A549 (cell line): Measurements from ENCODE around the gene LACTBL1. TPM values are rescaled to one million over a fixed set of nuclear protein-coding genes. Genes with fewer than 3 reads are reported as not detected.

Experiments used
- ATAC-seq, 2 experiments: fragments of 200-7000 bp in 1 of 2; fragments of >200 bp in 1 of 2; cut with Nextera tagmentation in 1 of 2; cut with Tn5 transposase in 1 of 2; 3 replicates each; pipeline versions ENCODE4 v1.8.0 to v1.9.1; 2018 to 2020; ENCODE audit warnings: mild to moderate bottlenecking in 1 of 2, moderate library complexity in 1 of 2
- CTCF ChIA-PET: fragments of 300-600 bp; sonication (Branson Sonifier 250); formaldehyde crosslinking; extraction: SDS; loops from one replicate; lab custom pipeline; 2021; ENCODE audit warnings: antibody characterized with exemption, inconsistent platforms; lab: Yijun Ruan, JAX
- POLR2A ChIA-PET: fragments of 350-600 bp; formaldehyde crosslinking; extraction: SDS; loops from one replicate; lab custom pipeline; 2021; ENCODE audit warnings: antibody characterized with exemption, inconsistent platforms; lab: Yijun Ruan, JAX
- DNase-seq, 2 experiments: peaks; one replicate each; pipeline versions ENCODE4 v3.0.0 to v3.0.0-alpha.2; 2011 to 2016; ENCODE audit warnings: low read depth in 1 of 2, low spot score in 1 of 2
- FAIRE-seq: peaks from 2 replicates; lab custom pipeline; 2011; peaks lifted over from hg19 to GRCh38; lab: Jason Lieb, UNC
- H3K27ac ChIP-seq, 2 experiments: fragments of >200 bp; sonication (Bioruptor Twin); formaldehyde crosslinking; 3 replicates each; pipeline ENCODE4 v1.5.1; 2016 to 2017
- H3K4me1 ChIP-seq: fragments of >200 bp; sonication (Bioruptor Twin); formaldehyde crosslinking; 3 replicates; pipeline ENCODE4 v1.6.1; 2016
- H3K4me2 ChIP-seq: fragments of >200 bp; sonication (Bioruptor Twin); formaldehyde crosslinking; 3 replicates; pipeline ENCODE4 v1.6.1; 2016
- H3K4me3 ChIP-seq: fragments of >200 bp; sonication (Bioruptor Twin); formaldehyde crosslinking; 3 replicates; pipeline ENCODE4 v1.5.1; 2016
- H3K9me3 ChIP-seq: fragments of >200 bp; sonication (Bioruptor Twin); formaldehyde crosslinking; 3 replicates; pipeline ENCODE4 v1.6.1; 2016
- ATOH8 ChIP-seq: fragments of 250-450 bp; sonication (Bioruptor Pico); IDR thresholded peaks from 2 replicates; pipeline ENCODE4 v1.5.0; 2020; ENCODE audit warnings: low read depth, mild to moderate bottlenecking, moderate library complexity
- E2F6 ChIP-seq: IDR thresholded peaks from 2 replicates; pipeline ENCODE4 v1.6.1; 2012; ENCODE audit warnings: low read depth, borderline replicate concordance
- EHMT2 ChIP-seq: fragments of 200-600 bp; sonication (generic); IDR thresholded peaks from 2 replicates; pipeline ENCODE4 v1.6.1; 2016; ENCODE audit warnings: antibody characterized with exemption, low read depth, mild to moderate bottlenecking, moderate library complexity
- ESRRA ChIP-seq: fragments of 150-350 bp; IDR thresholded peaks from 2 replicates; pipeline ENCODE4 v1.6.1; 2014; ENCODE audit warnings: mild to moderate bottlenecking, low read length, borderline replicate concordance
- HEYL ChIP-seq: fragments of 250-450 bp; sonication (Bioruptor Pico); IDR thresholded peaks from 2 replicates; pipeline ENCODE4 v1.8.0; 2021; ENCODE audit warnings: mild to moderate bottlenecking, moderate library complexity
- HOXB5 ChIP-seq: fragments of 250-450 bp; sonication (Bioruptor Pico); IDR thresholded peaks from 2 replicates; pipeline ENCODE4 v1.5.0; 2020; ENCODE audit warnings: mild to moderate bottlenecking, moderate library complexity
- JUN ChIP-seq, 2 experiments: fragments of >200 bp; sonication (Bioruptor Twin); formaldehyde crosslinking; IDR thresholded peaks; 2 replicates in 1 of 2; 3 replicates in 1 of 2; pipeline ENCODE4 v1.6.1; 2016 to 2017
- KDM1A ChIP-seq: fragments of 200-600 bp; sonication (generic); IDR thresholded peaks from 2 replicates; pipeline ENCODE4 v1.6.1; 2016; ENCODE audit warnings: low read depth, mild to moderate bottlenecking
- MYC ChIP-seq: IDR thresholded peaks from 2 replicates; pipeline ENCODE4 v1.6.1; 2012; ENCODE audit warnings: mild to moderate bottlenecking, inconsistent platforms, low read length, improper control_type of control experiment, borderline replicate concordance
- NFE2L2 ChIP-seq: fragments of 150-350 bp; conservative IDR thresholded peaks from 2 replicates; pipeline ENCODE4 v1.6.1; 2014; ENCODE audit warnings: low read length
- RAD21 ChIP-seq, 2 experiments: fragments of >200 bp in 1 of 2; sonication (Bioruptor Twin) in 1 of 2; formaldehyde crosslinking in 1 of 2; IDR thresholded peaks in 1 of 2; conservative IDR thresholded peaks in 1 of 2; 2 replicates in 1 of 2; 3 replicates in 1 of 2; pipeline ENCODE4 v1.6.1; 2012 to 2018; ENCODE audit warnings: inconsistent platforms in 1 of 2
- RNF2 ChIP-seq: fragments of 200-600 bp; sonication (generic); IDR thresholded peaks from 2 replicates; pipeline ENCODE4 v1.6.1; 2016; ENCODE audit warnings: low read depth, mild to moderate bottlenecking, antibody characterized with exemption, moderate library complexity, borderline replicate concordance
- USF2 ChIP-seq: fragments of 450-650 bp; IDR thresholded peaks from 2 replicates; pipeline ENCODE4 v1.6.1; 2014; ENCODE audit warnings: antibody characterized with exemption
- ZC3H11A ChIP-seq: fragments of 450-650 bp; IDR thresholded peaks from 2 replicates; pipeline ENCODE4 v1.6.1; 2014; ENCODE audit warnings: antibody characterized with exemption, mild to moderate bottlenecking
- ZSCAN20 ChIP-seq: fragments of 250-450 bp; sonication (Bioruptor Pico); IDR thresholded peaks from 2 replicates; pipeline ENCODE4 v1.8.0; 2022; ENCODE audit warnings: mild to moderate bottlenecking, moderate library complexity
- WGBS: methylation state at CpG from one replicate; pipeline ENCODE4 v1.1.6; 2017; ENCODE audit errors: missing lambda C conversion rate; 5-methylcytosine and 5-hydroxymethylcytosine counted together
- polyA plus RNA-seq, 4 experiments: library from polyadenylated mRNA; depleted of rRNA in 3 of 4; stranded (reverse); fragments of >200 nt; fragmentation: RNase III in 1 of 4; extraction: RNeasy Plus Mini Kit Qiagen cat#74134 plus additional on column Dnase treatment in 1 of 4; gene quantifications; 2 replicates in 3 of 4; 3 replicates in 1 of 4; pipeline ENCODE4 v1.2.3, GENCODE V29; 2011 to 2017
- TF ChIP-seq, protein P1 (sequence below): fragments of 200-600 bp; sonication (generic); IDR thresholded peaks from 2 replicates; pipeline ENCODE4 v1.6.1; 2016; ENCODE audit warnings: antibody characterized with exemption, mild to moderate bottlenecking, moderate library complexity
- TF ChIP-seq, protein P2 (sequence below): fragments of 250-450 bp; sonication (Bioruptor Pico); IDR thresholded peaks from 2 replicates; pipeline ENCODE4 v1.5.0; 2021; ENCODE audit warnings: mild to moderate bottlenecking, moderate library complexity, borderline replicate concordance

Gene LACTBL1
- polyA plus RNA-seq, 2 of the 4 experiments (the other 2 are of a cell fraction), result not detected

DNA sequence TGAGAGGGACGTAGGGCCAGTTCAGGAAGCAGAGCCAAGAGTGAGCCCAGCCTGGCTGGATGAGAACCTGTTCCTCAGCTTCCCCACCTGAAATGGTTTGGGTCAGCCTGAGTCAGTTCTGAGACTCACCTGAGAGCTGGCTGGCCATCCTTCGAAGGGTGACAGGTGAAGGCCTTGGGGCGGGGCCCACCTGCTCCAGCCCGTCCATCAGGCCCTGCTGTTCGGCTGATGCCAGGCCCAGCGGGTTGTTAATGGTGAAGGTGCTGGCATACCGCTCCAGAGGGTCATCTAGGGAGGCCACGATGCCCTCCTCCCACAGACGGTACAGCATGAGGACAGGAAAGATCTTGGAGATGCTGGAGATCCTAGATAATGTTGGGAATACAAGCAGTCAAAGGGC is 14.1 kb downstream of the LACTBL1 start:
- H3K4me1 ChIP-seq, result no peaks in the 10 kb centered on the region
- no peak overlapping the region for H3K4me2 ChIP-seq
- no peak for ATAC-seq
- ChIA-PET CTCF (interaction anchor here (1.1 to 2.3 kb wide), 2 partner anchors 286 to 293 kb away, joined by 3 to 6 read pairs; no protein-coding TSS in a partner anchor), POLR2A (no interaction called here)
- H3K9me3 ChIP-seq, result no peaks in the 10 kb centered on the region
- 69% methylated on average over 9 of the region's 9 CpGs for WGBS
- no peak for FAIRE-seq
- no peak for TF ChIP-seq ZC3H11A
- TF ChIP-seq HEYL (CRISPR knock-in tag), result no peak
- no peak for TF ChIP-seq ZSCAN20
- TF ChIP-seq ATOH8, result no peak
- no peak overlapping the region for H3K4me3 ChIP-seq
- no peak overlapping the region for H3K27ac ChIP-seq
- DNase-seq, result no peak

DNA sequence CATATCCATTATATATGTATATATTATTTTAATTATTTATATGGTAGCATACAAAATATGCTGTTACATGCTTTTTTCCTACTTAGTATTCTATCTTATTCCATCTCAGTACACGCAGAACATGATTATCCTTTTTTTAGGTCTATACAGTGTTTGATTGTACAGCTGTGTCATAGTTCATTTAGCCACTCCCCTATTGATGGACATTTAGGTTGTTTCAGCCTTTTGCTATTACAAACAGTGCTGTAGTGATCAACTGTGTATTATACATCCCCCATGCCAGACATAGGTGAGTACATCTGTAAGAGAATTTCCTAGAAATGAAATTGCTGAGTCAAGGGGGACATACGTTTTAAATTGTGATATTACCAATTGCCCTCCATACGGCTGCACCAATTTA is 15.6 kb downstream of the LACTBL1 start:
- POLR2A ChIA-PET, result no interaction called here
- no peak for TF ChIP-seq USF2
- TF ChIP-seq, all 56 proteins: peak for 0
- ATAC-seq (no peak), DNase-seq (no peak), FAIRE-seq (no peak)
- no peaks in the 10 kb centered on the region for H3K9me3 ChIP-seq
- CTCF ChIA-PET, result interaction anchor here (0.7 to 4.6 kb wide), 3 partner anchors 8 to 287 kb away, joined by 3 to 25 read pairs (median 6); no protein-coding TSS in a partner anchor
- 65% methylated on average over 3 of the region's 3 CpGs for WGBS
- no peak overlapping the region for H3K4me3 ChIP-seq
- H3K27ac ChIP-seq, result no peak overlapping the region
- no peak overlapping the region for H3K4me2 ChIP-seq
- no peaks in the 10 kb centered on the region for H3K4me1 ChIP-seq

GRCh38 chr1:22955146-22955545 is 17.5 kb downstream of the LACTBL1 start:
- WGBS, result 74% methylated on average over 4 of the region's 7 CpGs
- Histone ChIP-seq H3K4me2 (no peak overlapping the region), H3K4me3 (no peak overlapping the region)
- TF ChIP-seq, protein P1, sequence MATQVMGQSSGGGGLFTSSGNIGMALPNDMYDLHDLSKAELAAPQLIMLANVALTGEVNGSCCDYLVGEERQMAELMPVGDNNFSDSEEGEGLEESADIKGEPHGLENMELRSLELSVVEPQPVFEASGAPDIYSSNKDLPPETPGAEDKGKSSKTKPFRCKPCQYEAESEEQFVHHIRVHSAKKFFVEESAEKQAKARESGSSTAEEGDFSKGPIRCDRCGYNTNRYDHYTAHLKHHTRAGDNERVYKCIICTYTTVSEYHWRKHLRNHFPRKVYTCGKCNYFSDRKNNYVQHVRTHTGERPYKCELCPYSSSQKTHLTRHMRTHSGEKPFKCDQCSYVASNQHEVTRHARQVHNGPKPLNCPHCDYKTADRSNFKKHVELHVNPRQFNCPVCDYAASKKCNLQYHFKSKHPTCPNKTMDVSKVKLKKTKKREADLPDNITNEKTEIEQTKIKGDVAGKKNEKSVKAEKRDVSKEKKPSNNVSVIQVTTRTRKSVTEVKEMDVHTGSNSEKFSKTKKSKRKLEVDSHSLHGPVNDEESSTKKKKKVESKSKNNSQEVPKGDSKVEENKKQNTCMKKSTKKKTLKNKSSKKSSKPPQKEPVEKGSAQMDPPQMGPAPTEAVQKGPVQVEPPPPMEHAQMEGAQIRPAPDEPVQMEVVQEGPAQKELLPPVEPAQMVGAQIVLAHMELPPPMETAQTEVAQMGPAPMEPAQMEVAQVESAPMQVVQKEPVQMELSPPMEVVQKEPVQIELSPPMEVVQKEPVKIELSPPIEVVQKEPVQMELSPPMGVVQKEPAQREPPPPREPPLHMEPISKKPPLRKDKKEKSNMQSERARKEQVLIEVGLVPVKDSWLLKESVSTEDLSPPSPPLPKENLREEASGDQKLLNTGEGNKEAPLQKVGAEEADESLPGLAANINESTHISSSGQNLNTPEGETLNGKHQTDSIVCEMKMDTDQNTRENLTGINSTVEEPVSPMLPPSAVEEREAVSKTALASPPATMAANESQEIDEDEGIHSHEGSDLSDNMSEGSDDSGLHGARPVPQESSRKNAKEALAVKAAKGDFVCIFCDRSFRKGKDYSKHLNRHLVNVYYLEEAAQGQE, result no peak
- TF ChIP-seq E2F6 (no peak), RNF2 (no peak), HOXB5 (CRISPR knock-in tag) (no peak)
- TF ChIP-seq, all 56 proteins: peak for 0
- DNase-seq (no peak), ATAC-seq (no peak), FAIRE-seq (no peak)
- Histone ChIP-seq H3K27ac (no peak overlapping the region), H3K4me1 (no peaks in the 10 kb centered on the region), H3K9me3 (peaks cover 3% of the 10 kb centered on the region; the same call in 1 of the 3 replicates)
- POLR2A ChIA-PET, result no interaction called here
- CTCF ChIA-PET, result interaction anchor here (1.4 to 4.6 kb wide), 2 partner anchors 10 to 282 kb away, joined by 4 to 25 read pairs; no protein-coding TSS in a partner anchor

DNA sequence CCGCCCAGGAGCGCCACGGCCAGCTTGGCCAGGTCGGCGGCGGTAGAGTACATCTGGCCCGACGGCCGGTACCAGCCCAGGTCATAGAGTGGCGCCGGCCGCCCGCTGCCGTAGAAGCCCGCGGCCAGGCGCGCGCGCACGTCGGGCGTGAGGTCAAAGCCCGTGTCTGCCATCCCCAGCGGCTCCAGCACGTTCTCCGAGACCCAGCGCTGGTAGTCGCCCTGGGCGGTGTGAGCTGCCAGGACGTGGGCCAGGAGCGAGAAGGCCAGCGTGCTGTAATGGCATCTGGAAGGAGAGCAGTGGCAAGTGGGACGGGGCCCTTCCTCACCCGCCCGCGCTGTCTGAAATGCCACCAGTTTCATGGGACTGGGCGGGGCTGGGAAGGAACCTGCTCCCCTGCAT is 18.9 kb downstream of the LACTBL1 start:
- Histone ChIP-seq H3K4me1 (no peaks in the 10 kb centered on the region), H3K27ac (no peak overlapping the region), H3K9me3 (peaks cover 3% of the 10 kb centered on the region; the same call in 1 of the 3 replicates), H3K4me2 (no peak overlapping the region), H3K4me3 (no peak overlapping the region)
- ChIA-PET CTCF (interaction anchor here (4.6 kb wide), 1 partner anchor 11 kb away, joined by 25 read pairs; no protein-coding TSS in a partner anchor), POLR2A (no interaction called here)
- no peak; a peak in 1 of 6 replicates for ATAC-seq
- no peak for DNase-seq
- TF ChIP-seq MYC, result no peak
- TF ChIP-seq, protein P2, sequence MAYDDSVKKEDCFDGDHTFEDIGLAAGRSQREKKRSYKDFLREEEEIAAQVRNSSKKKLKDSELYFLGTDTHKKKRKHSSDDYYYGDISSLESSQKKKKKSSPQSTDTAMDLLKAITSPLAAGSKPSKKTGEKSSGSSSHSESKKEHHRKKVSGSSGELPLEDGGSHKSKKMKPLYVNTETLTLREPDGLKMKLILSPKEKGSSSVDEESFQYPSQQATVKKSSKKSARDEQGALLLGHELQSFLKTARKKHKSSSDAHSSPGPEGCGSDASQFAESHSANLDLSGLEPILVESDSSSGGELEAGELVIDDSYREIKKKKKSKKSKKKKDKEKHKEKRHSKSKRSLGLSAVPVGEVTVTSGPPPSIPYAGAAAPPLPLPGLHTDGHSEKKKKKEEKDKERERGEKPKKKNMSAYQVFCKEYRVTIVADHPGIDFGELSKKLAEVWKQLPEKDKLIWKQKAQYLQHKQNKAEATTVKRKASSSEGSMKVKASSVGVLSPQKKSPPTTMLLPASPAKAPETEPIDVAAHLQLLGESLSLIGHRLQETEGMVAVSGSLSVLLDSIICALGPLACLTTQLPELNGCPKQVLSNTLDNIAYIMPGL, result no peak
- no peak for TF ChIP-seq KDM1A
- no peak for TF ChIP-seq NFE2L2
- TF ChIP-seq ESRRA, result no peak
- TF ChIP-seq EHMT2, result no peak
- no peak for TF ChIP-seq RAD21 (conservative IDR thresholded peaks at IDR 0.05 in 1 of 2, IDR thresholded peaks at IDR 0.05 in 1 of 2)
- TF ChIP-seq JUN (IDR thresholded peaks at IDR 0.05), result no peak
- 81% methylated on average over 5 of the region's 38 CpGs for WGBS
- no peak for FAIRE-seq
